H1 (cell line): ENCODE data around the gene C2orf92. TPM values are rescaled to one million over a fixed set of nuclear protein-coding genes. Genes with fewer than 3 reads are reported as not detected.

Source experiments
- CTCF ChIA-PET: fragments of 300-600 bp; sonication (Branson Sonifier 250); formaldehyde crosslinking; loops from one replicate; lab custom pipeline; 2021; ENCODE audit not compliant: partially characterized antibody; lab: Charles Lee
- POLR2A ChIA-PET: fragments of 300-600 bp; sonication (Branson Sonifier 250); formaldehyde crosslinking; loops from one replicate; lab custom pipeline; 2021; ENCODE audit warnings: inconsistent platforms; ENCODE audit not compliant: partially characterized antibody; lab: Charles Lee
- DNase-seq, 2 experiments: peaks; one replicate each; pipeline versions ENCODE4 v3.0.0 to v3.0.0-alpha.2; 2010 to 2022; ENCODE audit warnings: low spot score in 2 of 2, low read depth in 1 of 2, mixed read lengths in 1 of 2
- FAIRE-seq: peaks from 2 replicates; lab custom pipeline; 2011; peaks lifted over from hg19 to GRCh38; lab: Jason Lieb, UNC
- H2AFZ ChIP-seq: 2 replicates; pipeline ENCODE4 v1.8.1; 2012; ENCODE audit warnings: low read length, inconsistent platforms
- H2AK5ac ChIP-seq: 2 replicates; pipeline ENCODE4 v1.6.1; 2013; ENCODE audit warnings: low read depth, low read length
- H2BK120ac ChIP-seq: replicated peaks from 2 replicates; pipeline ENCODE3; 2013; ENCODE audit warnings: low read depth, low read length, inconsistent platforms
- H2BK12ac ChIP-seq: 2 replicates; pipeline ENCODE4 v1.6.1; 2013; ENCODE audit warnings: low read depth, low read length
- H2BK15ac ChIP-seq: 2 replicates; pipeline ENCODE4 v1.6.1; 2013; ENCODE audit warnings: low read length
- H2BK20ac ChIP-seq: 2 replicates; pipeline ENCODE4 v1.6.1; 2013; ENCODE audit warnings: low read length
- H2BK5ac ChIP-seq: 2 replicates; pipeline ENCODE4 v1.6.1; 2013; ENCODE audit warnings: low read depth, low read length
- H3K14ac ChIP-seq: 2 replicates; pipeline ENCODE4 v1.6.1; 2013; ENCODE audit warnings: inconsistent platforms; ENCODE audit not compliant: insufficient read length
- H3K18ac ChIP-seq: 2 replicates; pipeline ENCODE4 v1.6.1; 2013; ENCODE audit warnings: low read length; ENCODE audit errors: extremely low read depth
- H3K23ac ChIP-seq: 2 replicates; pipeline ENCODE4 v1.6.1; 2013; ENCODE audit warnings: inconsistent platforms; ENCODE audit not compliant: insufficient read length
- H3K23me2 ChIP-seq: 2 replicates; pipeline ENCODE4 v1.6.1; 2013; ENCODE audit warnings: low read depth, low read length
- H3K27ac ChIP-seq: 2 replicates; pipeline ENCODE4 v1.6.1; 2011; ENCODE audit warnings: low read depth, low read length, inconsistent platforms
- H3K27me3 ChIP-seq, 4 experiments: replicated peaks in 1 of 4; 1 replicate in 1 of 4; 2 replicates in 3 of 4; pipeline versions ENCODE4 v1.6.1 to v1.8.1; 2011 to 2013; ENCODE audit warnings: low read length in 3 of 4, mild to moderate bottlenecking in 3 of 4, inconsistent platforms in 2 of 4, mixed read lengths in 2 of 4, moderate library complexity in 1 of 4; ENCODE audit not compliant: control insufficient read depth in 3 of 4, insufficient read depth in 3 of 4; ENCODE audit errors: extremely low read depth in 1 of 4
- H3K36me3 ChIP-seq, 4 experiments: 2 replicates each; pipeline versions ENCODE4 v1.6.1 to v1.8.1; 2011 to 2013; ENCODE audit warnings: mild to moderate bottlenecking in 4 of 4, low read length in 3 of 4, moderate library complexity in 2 of 4, control low read depth in 1 of 4, inconsistent platforms in 1 of 4; ENCODE audit not compliant: insufficient read depth in 4 of 4, control insufficient read depth in 2 of 4
- H3K4ac ChIP-seq: replicated peaks from 2 replicates; pipeline ENCODE3; 2013; ENCODE audit warnings: low read length, low read depth, mixed read lengths, inconsistent platforms; ENCODE audit not compliant: insufficient read length
- H3K4me1 ChIP-seq, 4 experiments: replicated peaks in 1 of 4; 1 replicate in 1 of 4; 2 replicates in 3 of 4; pipeline versions ENCODE4 v1.6.1 to v1.8.1; 2011 to 2013; ENCODE audit warnings: low read length in 3 of 4, inconsistent platforms in 2 of 4, mixed read lengths in 1 of 4; ENCODE audit not compliant: insufficient read depth in 4 of 4, control insufficient read depth in 3 of 4
- H3K4me2 ChIP-seq, 2 experiments: 2 replicates each; pipeline versions ENCODE4 v1.6.1 to v1.8.1; 2011 to 2013; ENCODE audit warnings: low read depth in 2 of 2, low read length in 2 of 2, control low read depth in 1 of 2, inconsistent platforms in 1 of 2, mild to moderate bottlenecking in 1 of 2; ENCODE audit not compliant: insufficient read depth in 1 of 2
- H3K4me3 ChIP-seq, 4 experiments: fragments of 200-600, 300-600 bp in 1 of 4; sonication (generic), shearing (Covaris generic), sonication (Bioruptor Twin) in 1 of 4; 2 replicates each; pipeline versions ENCODE4 v1.5.1 to v1.8.1; 2011 to 2016; ENCODE audit warnings: low read length in 4 of 4, low read depth in 3 of 4, control low read depth in 2 of 4, inconsistent platforms in 2 of 4, mild to moderate bottlenecking in 2 of 4, mixed read lengths in 1 of 4, moderate library complexity in 1 of 4; ENCODE audit not compliant: insufficient read depth in 2 of 4; ENCODE audit errors: extremely low read depth in 1 of 4
- H3K56ac ChIP-seq: replicated peaks from 2 replicates; pipeline ENCODE3; 2013; ENCODE audit warnings: low read depth, mild to moderate bottlenecking, mixed read lengths, low read length, inconsistent platforms; ENCODE audit not compliant: insufficient read length
- H3K79me1 ChIP-seq: 2 replicates; pipeline ENCODE4 v1.6.1; 2013; ENCODE audit warnings: low read depth, low read length, control low read depth
- H3K79me2 ChIP-seq, 2 experiments: 2 replicates each; pipeline versions ENCODE4 v1.6.1 to v1.8.1; 2012 to 2013; ENCODE audit warnings: low read length in 2 of 2, mild to moderate bottlenecking in 2 of 2, inconsistent platforms in 1 of 2; ENCODE audit not compliant: insufficient read depth in 2 of 2, control insufficient read depth in 1 of 2
- H3K9ac ChIP-seq, 4 experiments: replicated peaks in 1 of 4; 1 replicate in 1 of 4; 2 replicates in 3 of 4; pipeline versions ENCODE4 v1.6.1 to v1.8.1; 2011 to 2013; ENCODE audit warnings: low read depth in 3 of 4, low read length in 3 of 4, control low read depth in 2 of 4, mild to moderate bottlenecking in 2 of 4, moderate library complexity in 2 of 4, inconsistent platforms in 1 of 4; ENCODE audit errors: extremely low read depth in 1 of 4
- H3K9me3 ChIP-seq, 2 experiments: 2 replicates each; pipeline versions ENCODE4 v1.6.1 to v1.8.1; 2012 to 2013; ENCODE audit warnings: mild to moderate bottlenecking in 2 of 2, moderate library complexity in 2 of 2, control low read depth in 1 of 2, inconsistent platforms in 1 of 2, low read depth in 1 of 2, low read length in 1 of 2, mixed read lengths in 1 of 2; ENCODE audit not compliant: insufficient read depth in 2 of 2
- H4K20me1 ChIP-seq, 2 experiments: replicated peaks in 1 of 2; 2 replicates each; pipeline versions ENCODE3 to v1.8.1; 2011 to 2013; ENCODE audit warnings: inconsistent platforms in 2 of 2, low read length in 2 of 2, mild to moderate bottlenecking in 1 of 2; ENCODE audit not compliant: insufficient read depth in 2 of 2, control insufficient read depth in 1 of 2
- H4K5ac ChIP-seq: 2 replicates; pipeline ENCODE4 v1.6.1; 2013; ENCODE audit warnings: low read length, low read depth, mixed read lengths, inconsistent platforms; ENCODE audit not compliant: insufficient read length
- H4K8ac ChIP-seq: 2 replicates; pipeline ENCODE4 v1.8.0; 2013; ENCODE audit warnings: mild to moderate bottlenecking, moderate library complexity, low read length, inconsistent platforms; ENCODE audit not compliant: insufficient read depth; ENCODE audit errors: extremely low read depth
- H4K91ac ChIP-seq: replicated peaks from 2 replicates; pipeline ENCODE3; 2013; ENCODE audit warnings: low read length, mixed read lengths, inconsistent platforms; ENCODE audit not compliant: insufficient read length
- POLR2AphosphoS5 ChIP-seq: IDR thresholded peaks from 2 replicates; pipeline ENCODE4 v1.6.1; 2011; ENCODE audit warnings: low read depth, low read length
- WGBS, 2 experiments: shearing (Covaris generic) in 1 of 2; methylation state at CpG; one replicate each; pipeline versions ENCODE4 v1.1.6 to v1.1.7; 2013 to 2015; ENCODE audit warnings: low lambda C conversion rate in 2 of 2, mixed read lengths in 2 of 2, inconsistent platforms in 1 of 2, low coverage in 1 of 2, missing lambda C conversion rate in 1 of 2; ENCODE audit not compliant: insufficient replicate concordance in 2 of 2, insufficient coverage in 1 of 2, insufficient read length in 1 of 2; ENCODE audit errors: extremely low coverage in 1 of 2, missing lambda C conversion rate in 1 of 2; 5-methylcytosine and 5-hydroxymethylcytosine counted together
- polyA plus RNA-seq, 7 experiments: library from polyadenylated mRNA; depleted of rRNA in 3 of 7; stranded (reverse) in 5 of 7; unstranded in 2 of 7; fragments of >200 nt in 5 of 7; fragments of 200-250 nt in 2 of 7; gene quantifications; 1 replicate in 5 of 7; 2 replicates in 1 of 7; 4 replicates in 1 of 7; pipeline versions ENCODE4 v1.2.1 to v1.2.3, GENCODE V29; 2011 to 2013; ENCODE audit warnings: missing spikeins in 2 of 7, mixed read lengths in 2 of 7
- total RNA-seq: library from RNA; stranded (reverse); fragmentation: NEBNext Ultra II Directional; extraction: Animal tissue kit (Norgen Biotek cat#: 25700); gene quantifications from 2 replicates; pipeline ENCODE4 v1.2.1, GENCODE V29; 2021

Gene C2orf92
- total and polyA plus RNA-seq, 2 of the 8 experiments (the other 6 are each of a cell fraction or from before 2014, with no cell fraction given), result 2.3 to 3.7 TPM

GRCh38 chr2:97653473-97653872, 16.0 kb upstream of the C2orf92 start:
- no peak for DNase-seq
- no peak overlapping the region for H2BK12ac ChIP-seq
- no peak overlapping the region for H3K4me3 ChIP-seq
- 88% methylated on average over 2 of the region's 2 CpGs; no CpG with 5 or more reads in 1 of the 2 experiments for WGBS, 2 experiments
- H3K9me3 ChIP-seq, result 0 out of 4 replicates have a peak, but pooled peaks cover 0 to 5% of the 10 kb centered on the region in 2 experiments
- FAIRE-seq, result no peak
- H3K4me1 ChIP-seq, result no peaks in the 10 kb centered on the region
- H3K79me2 ChIP-seq, result no peaks in the 10 kb centered on the region
- no peak overlapping the region for H2BK15ac ChIP-seq
- no peak overlapping the region for H2BK20ac ChIP-seq
- H3K27ac ChIP-seq, result no peak overlapping the region
- no peak overlapping the region for H3K14ac ChIP-seq
- no peak overlapping the region for H4K91ac ChIP-seq
- H3K23me2 ChIP-seq, result no peaks in the 10 kb centered on the region
- no peak overlapping the region for H2AK5ac ChIP-seq
- H3K18ac ChIP-seq, result no peak overlapping the region
- H2BK5ac ChIP-seq, result no peak overlapping the region
- ChIA-PET POLR2A (interaction anchor here (8.6 kb wide), 1 partner anchor 9 kb away, joined by 102 read pairs; the partner anchor contains the start of gene ACTR1B), CTCF (interaction anchor here (2.3 to 7.0 kb wide), 2 partner anchors 9 to 43 kb away, joined by 5 to 59 read pairs; partner anchors contain the start of gene ACTR1B)
- H3K56ac ChIP-seq, result no peak overlapping the region
- no peak for TF ChIP-seq POLR2AphosphoS5
- H4K5ac ChIP-seq, result no peak overlapping the region
- no peaks in the 10 kb centered on the region for H3K79me1 ChIP-seq
- H4K20me1 ChIP-seq, result peaks cover 1% of the 10 kb centered on the region in 2 experiments
- H3K4me2 ChIP-seq, result no peak overlapping the region
- H3K23ac ChIP-seq, result no peak overlapping the region
- H3K27me3 ChIP-seq, result no peaks in the 10 kb centered on the region
- no peak overlapping the region for H2BK120ac ChIP-seq
- H3K9ac ChIP-seq, result no peak overlapping the region
- no peak overlapping the region for H3K4ac ChIP-seq
- no peak overlapping the region for H4K8ac ChIP-seq
- peaks cover 6 to 33% (median 8%) of the 10 kb centered on the region in 4 experiments; a peak in 7 of 8 replicates for H3K36me3 ChIP-seq
- no peak overlapping the region for H2AFZ ChIP-seq
